ENCODE data around the gene KRT81. TPM values are rescaled to one million over a fixed set of nuclear protein-coding genes. Genes with fewer than 3 reads are reported as not detected.

KRT81 gene
- total and polyA plus RNA-seq, 2 of the 4 experiments (the other 2 are of a cell fraction), result under 0.01 to 0.05 TPM

- Histone ChIP-seq H3K9ac (ENCODE audit: low read depth, low read length) (no peak overlapping the region), H3K14ac (replicated peaks; ENCODE audit: low read depth, low read length) (no peak overlapping the region), H3K4me1 (ENCODE audit: control insufficient read depth, insufficient read depth, low read length) (no peaks in the 10 kb centered on the region), H3K18ac (ENCODE audit: low read depth, low read length) (no peak overlapping the region), H3K9me1 (ENCODE audit: insufficient read depth, low read length) (no peaks in the 10 kb centered on the region; the same call in 1 of the 2 replicates), H3K36me3 (ENCODE audit: control insufficient read depth, insufficient read depth, low read length) (no peaks in the 10 kb centered on the region), H2BK20ac (ENCODE audit: low read depth, low read length) (no peak overlapping the region), H2AK5ac (ENCODE audit: low read depth, low read length) (no peak overlapping the region), H2BK15ac (ENCODE audit: low read depth, low read length) (no peak overlapping the region), H2BK120ac (ENCODE audit: low read depth, low read length) (no peak overlapping the region), H3K27ac (ENCODE audit: insufficient read depth, low read length) (no peak overlapping the region), H2BK5ac (ENCODE audit: low read depth, low read length, poor library complexity, severe bottlenecking) (no peak overlapping the region), H3K56ac (ENCODE audit: extremely low read depth, insufficient read depth, low read length) (no peak overlapping the region), H3K23ac (ENCODE audit: low read depth, low read length) (no peak overlapping the region), H4K91ac (ENCODE audit: insufficient read depth, low read depth, low read length) (no peak overlapping the region), H4K8ac (ENCODE audit: low read depth in 2 of 2, low read length in 2 of 2) (no peak overlapping the region), H3K27me3 (ENCODE audit: control insufficient read depth, insufficient read depth, low read length) (peaks cover 65% of the 10 kb centered on the region), H3K9me3 (ENCODE audit: control insufficient read depth, insufficient read depth, low read length) (no peaks in the 10 kb centered on the region), H3K4me2 (ENCODE audit: low read depth, low read length) (no peak overlapping the region), H2AK9ac (replicated peaks; ENCODE audit: low read depth, low read length, poor library complexity) (no peak overlapping the region), H2AFZ (replicated peaks; ENCODE audit: low read length, poor library complexity) (no peak overlapping the region), H3K4me3 (ENCODE audit: insufficient read depth, low read depth, low read length) (no peak overlapping the region), H3K4ac (ENCODE audit: low read depth, low read length) (no peak overlapping the region), H3K79me1 (ENCODE audit: low read depth in 1 of 2, low read length in 2 of 2) (no peaks in the 10 kb centered on the region), H4K20me1 (ENCODE audit: insufficient read depth, low read length) (no peaks in the 10 kb centered on the region), H4K5ac (ENCODE audit: low read depth, low read length) (no peak overlapping the region)
- DNase-seq (no peak), ATAC-seq (ENCODE audit: low read depth) (no peak)
- no TSS peak for BruUV-seq (replicated peaks)
- dilution Hi-C loops (cut with HindIII; ENCODE audit: low sequenced_read_pairs, unreplicated experiment), result no loop called here
- ChIA-PET POLR2A (ENCODE audit: unreplicated experiment) (no interaction called here), CTCF (no interaction called here)
- WGBS, 2 experiments (ENCODE audit: extremely low coverage in 2 of 2, insufficient read length in 1 of 2), result 50% methylated on average over 1 of the region's 3 CpGs; no CpG with 5 or more reads in 1 of the 2 experiments
- in situ Hi-C loops (cut with MboI; ENCODE audit: low sequenced_read_pairs), result no loop called here
- intact Hi-C loops (cut with micrococcal nuclease), result no loop called here
- no peak for TF ChIP-seq CEBPB (IDR thresholded peaks at IDR 0.05; ENCODE audit: low read depth, low read length)
- no peak for TF ChIP-seq CHD1 (IDR thresholded peaks at IDR 0.05; ENCODE audit: low read depth, low read length)
Measured at GRCh38 chr12:52313461-52313860, 22.1 kb upstream of the KRT81 start.

All from IMR-90 (cell line).